D341Med (cell line): ENCODE results near the gene IL18.
"Not testable (repeated sequence)": the region's sequence is repeated elsewhere in the genome, so short reads cannot be mapped to it uniquely, and the experiment has no call there.

Source experiments
- DNase-seq: peaks from one replicate; pipeline ENCODE4 v3.0.0; 2012; ENCODE audit warnings: low spot score

The IL18 gene

GRCh38 chr11:112163875-112164685, at the start of gene IL18:
Gene IL18 (minus strand): TSS chr11:112164094. CDS start chr11:112155053, 9,041 bp downstream.
- DNase-seq, result no peak

- DNase-seq, result no peak
These were observed 48.8 kb upstream of the IL18 start for GRCh38 chr11:112212710-112213109.

- DNase-seq, result no peak
These were observed 48.4 kb upstream of the IL18 start for GRCh38 chr11:112212290-112212689.

- DNase-seq, result no peak
These were observed 47.6 kb upstream of the IL18 start for GRCh38 chr11:112211536-112211935.

GRCh38 chr11:112210890-112211289, 47.0 kb upstream of the IL18 start:
- no peak for DNase-seq

- no peak for DNase-seq
These were observed 42.2 kb upstream of the IL18 start for GRCh38 chr11:112206071-112206470.

- DNase-seq, result no peak
These were observed 36.4 kb upstream of the IL18 start for GRCh38 chr11:112200252-112200651.

GRCh38 chr11:112199101-112199500, 35.2 kb upstream of the IL18 start:
- DNase-seq, result not testable (repeated sequence)

- no peak for DNase-seq
These were observed 32.7 kb upstream of the IL18 start for GRCh38 chr11:112196519-112197087.

- no peak for DNase-seq
These were observed 32.1 kb upstream of the IL18 start for GRCh38 chr11:112195951-112196351.

- DNase-seq, result not testable (repeated sequence)
These were observed 31.2 kb upstream of the IL18 start for GRCh38 chr11:112195113-112195512.

GRCh38 chr11:112186304-112186703, 22.4 kb upstream of the IL18 start:
- DNase-seq, result no peak

- DNase-seq, result no peak
These were observed 22.0 kb upstream of the IL18 start for GRCh38 chr11:112185883-112186282.

GRCh38 chr11:112182867-112183266, 19.0 kb upstream of the IL18 start:
- no peak for DNase-seq

- no peak for DNase-seq
These were observed 15.7 kb upstream of the IL18 start for GRCh38 chr11:112179601-112180000.

GRCh38 chr11:112178936-112179335, 15.0 kb upstream of the IL18 start:
- DNase-seq, result no peak

- DNase-seq, result no peak
These were observed 14.5 kb upstream of the IL18 start for GRCh38 chr11:112178428-112178827.

- DNase-seq, result no peak
These were observed 13.7 kb upstream of the IL18 start for GRCh38 chr11:112177589-112177988.

GRCh38 chr11:112176077-112176476, 12.2 kb upstream of the IL18 start:
- DNase-seq, result no peak

- DNase-seq, result no peak
These were observed 11.7 kb upstream of the IL18 start for GRCh38 chr11:112175599-112175952.

GRCh38 chr11:112174789-112175598, 11.1 kb upstream of the IL18 start, which contains the start of gene BCO2:
Gene BCO2 (plus strand): TSS chr11:112175512. CDS start chr11:112175602, 90 bp downstream.
- DNase-seq, result peak; percentile 27

GRCh38 chr11:112173152-112173551, 9.3 kb upstream of the IL18 start:
- no peak for DNase-seq
